Choroid plexus epithelial cell (primary cell): Measurements from ENCODE around the gene KCTD10.

ENCODE experiments used
- DNase-seq: peaks from one replicate; pipeline ENCODE4 v3.0.0-alpha.2; 2010; ENCODE audit warnings: low read depth
- H3K4me3 ChIP-seq: 2 replicates; pipeline ENCODE4 v1.5.1; 2011; ENCODE audit warnings: low read depth, mild to moderate bottlenecking, control low read depth, low read length, moderate library complexity
- CTCF ChIP-seq: conservative IDR thresholded peaks from 2 replicates; pipeline ENCODE4 v1.5.1; 2011; ENCODE audit warnings: low read depth, mild to moderate bottlenecking, control low read depth, inconsistent platforms, low read length, moderate library complexity

Gene KCTD10

GRCh38 chr12:109489016-109489954, 12.2 kb upstream of the KCTD10 start:
- DNase-seq, result no peak
- H3K4me3 ChIP-seq, result no peak overlapping the region
- TF ChIP-seq CTCF, result no peak

DNA sequence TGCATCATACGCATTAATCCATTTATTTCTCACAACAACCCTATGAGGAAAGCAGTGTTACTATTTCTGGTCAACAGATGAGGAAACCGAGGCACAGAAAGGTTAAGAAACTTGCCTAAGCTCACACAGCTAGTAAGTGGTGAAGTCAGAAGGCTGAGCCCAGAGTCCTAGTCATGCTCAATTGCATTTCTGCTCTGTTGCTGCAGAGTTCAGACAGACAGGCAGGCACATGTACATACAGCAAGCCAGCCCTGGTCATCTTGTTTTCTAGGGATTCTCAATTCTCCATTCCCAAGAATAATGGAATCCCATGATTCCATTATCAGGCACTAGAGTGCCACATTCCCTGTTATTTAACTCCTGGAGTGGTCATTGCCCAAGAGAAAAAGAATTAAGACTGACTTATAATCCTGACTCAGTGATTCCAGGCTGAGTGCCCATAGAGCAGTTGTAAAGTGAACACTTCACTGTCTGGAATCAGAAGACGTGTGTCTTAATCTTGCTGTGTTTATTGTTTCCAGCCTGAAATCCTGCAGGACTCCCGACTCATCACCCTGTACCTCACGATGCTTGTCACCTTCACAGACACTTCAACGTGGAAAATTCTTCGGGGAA, 11.1 kb upstream of the KCTD10 start:
- DNase-seq, result no peak
- H3K4me3 ChIP-seq, result no peak overlapping the region
- TF ChIP-seq CTCF, result no peak

- TF ChIP-seq CTCF, result no peak
- DNase-seq, result no peak
- no peak overlapping the region for H3K4me3 ChIP-seq
Observed at GRCh38 chr12:109487181-109488050, 10.3 kb upstream of the KCTD10 start.

- DNase-seq, result no peak
- TF ChIP-seq CTCF, result no peak
- H3K4me3 ChIP-seq, result no peak overlapping the region
Observed at GRCh38 chr12:109485201-109485600, 8.1 kb upstream of the KCTD10 start.

DNA sequence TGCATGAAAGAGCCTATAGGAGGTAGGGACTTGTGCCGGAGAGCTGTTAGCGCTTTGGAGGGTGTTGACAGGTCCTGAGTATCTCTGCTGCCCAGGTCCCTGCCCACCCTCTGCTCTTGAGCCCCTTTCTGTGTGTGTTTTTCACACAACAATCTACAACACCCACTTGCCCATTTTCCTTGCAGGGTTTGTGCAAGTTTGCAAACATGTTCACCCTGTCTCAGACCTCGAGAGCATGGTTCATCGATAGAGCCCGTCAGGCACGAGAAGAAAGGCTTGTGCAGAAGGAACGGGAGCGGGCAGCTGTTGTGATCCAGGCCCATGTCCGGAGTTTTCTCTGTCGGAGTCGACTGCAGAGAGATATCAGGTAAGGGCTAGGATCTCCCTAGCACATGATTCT, 6.2 kb upstream of the KCTD10 start:
- no peak overlapping the region for H3K4me3 ChIP-seq
- TF ChIP-seq CTCF, result no peak
- DNase-seq, result no peak

DNA sequence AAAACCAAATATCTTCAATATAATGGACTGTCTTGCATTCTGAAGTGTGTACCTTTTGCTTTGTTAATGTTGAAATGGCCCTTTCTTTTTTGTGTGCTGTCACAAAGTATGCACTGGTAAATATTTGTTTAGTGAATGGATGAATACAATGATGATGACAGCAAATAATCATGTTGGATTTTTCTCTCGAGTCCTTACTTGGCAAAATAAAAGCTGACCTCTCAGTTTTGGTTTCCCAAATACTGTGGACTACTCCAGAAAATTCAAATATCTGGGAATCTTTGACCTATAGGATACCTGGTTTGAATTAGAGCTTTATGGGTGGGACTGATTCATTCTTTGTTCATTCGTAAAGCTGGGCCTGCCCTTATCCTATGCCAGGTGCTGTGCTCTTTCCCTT, 5.8 kb upstream of the KCTD10 start:
- H3K4me3 ChIP-seq, result no peak overlapping the region
- DNase-seq, result no peak
- TF ChIP-seq CTCF, result no peak
